K562 (cell line): Measurements from ENCODE around the gene ITGB5. TPM values are rescaled to one million over a fixed set of nuclear protein-coding genes. Genes with fewer than 3 reads are reported as not detected.

Experiments used
- ATF2 ChIP-seq: sonication (generic); formaldehyde crosslinking; IDR thresholded peaks from 2 replicates; pipeline ENCODE4 v1.8.1; 2022; ENCODE audit warnings: missing genetic modification reagents
- CEBPB ChIP-seq: fragments of 450-650 bp; IDR thresholded peaks from 2 replicates; pipeline ENCODE4 v1.6.1; 2016; ENCODE audit warnings: missing genetic modification characterization, missing compliant biosample characterization
- NFIC ChIP-seq: fragments of 450-650 bp; IDR thresholded peaks from 2 replicates; pipeline ENCODE4 v1.6.1; 2017; ENCODE audit warnings: mild to moderate bottlenecking, inconsistent platforms
- NFIX ChIP-seq: fragments of 250-450 bp; sonication (Bioruptor Pico); IDR thresholded peaks from 2 replicates; pipeline ENCODE4 v1.4.0; 2020; ENCODE audit warnings: low read depth, mild to moderate bottlenecking, moderate library complexity
- PHF21A ChIP-seq: fragments of 450-650 bp; IDR thresholded peaks from 2 replicates; pipeline ENCODE4 v1.6.1; 2017; ENCODE audit warnings: low read depth, borderline replicate concordance
- PHF8 ChIP-seq: fragments of 200-600 bp; sonication (generic); IDR thresholded peaks from 2 replicates; pipeline ENCODE4 v1.6.1; 2012; ENCODE audit warnings: mixed run types, mild to moderate bottlenecking, inconsistent platforms, low read length, moderate library complexity, borderline replicate concordance
- RREB1 ChIP-seq: fragments of 250-450 bp; sonication (Bioruptor Pico); IDR thresholded peaks from 2 replicates; pipeline ENCODE4 v1.4.0; 2020
- SMAD4 ChIP-seq: fragments of 250-450 bp; sonication (Bioruptor Pico); conservative IDR thresholded peaks from 2 replicates; pipeline ENCODE4 v1.8.0; 2021; ENCODE audit warnings: inconsistent platforms, mild to moderate bottlenecking, moderate library complexity
- SMARCA4 ChIP-seq: fragments of 450-650 bp; IDR thresholded peaks from 2 replicates; pipeline ENCODE4 v1.6.1; 2016
- ZBTB40 ChIP-seq, 2 experiments: fragments of 450-650 bp in 1 of 2; sonication (generic) in 1 of 2; formaldehyde crosslinking in 1 of 2; IDR thresholded peaks; 2 replicates each; pipeline versions ENCODE4 v1.7.1 to v1.9.0; 2016 to 2022; ENCODE audit warnings: inconsistent platforms in 1 of 2, mild to moderate bottlenecking in 1 of 2, missing genetic modification reagents in 1 of 2
- polyA plus RNA-seq, 8 experiments: library from polyadenylated mRNA; depleted of rRNA in 4 of 8; stranded (reverse) in 5 of 8; unstranded in 3 of 8; fragments of >200 nt; fragmentation: Nextera tagmentation in 2 of 8; fragmentation: Illumina TruSeq in 1 of 8; extraction: Ambion mirVana in 2 of 8; extraction: Trizol in 1 of 8; gene quantifications; 2 replicates each; pipeline versions ENCODE4 v1.2.1 to v1.2.3, GENCODE V29; 2011 to 2014; ENCODE audit warnings: inconsistent platforms in 1 of 8, missing spikeins in 1 of 8
- total RNA-seq, 7 experiments: library from RNA; depleted of rRNA in 6 of 7; stranded (reverse); fragments of >200 nt in 6 of 7; fragmentation: Illumina TruSeq in 2 of 7; extraction: Trizol in 2 of 7; gene quantifications; 2 replicates each; pipeline versions ENCODE4 v1.2.1 to v1.2.3, GENCODE V29; 2011 to 2021; ENCODE audit warnings: low replicate concordance in 1 of 7

ITGB5 gene
- total and polyA plus RNA-seq, 9 of the 15 experiments (the other 6 are each of a cell fraction or from before 2014, with no cell fraction given): 1.7 to 46.8 (median 9.9) TPM

GRCh38 chr3:124730129-124730940, 156.8 kb downstream of the ITGB5 start, which contains the start of gene UMPS (continued):
- TF ChIP-seq ZBTB40 (IDR thresholded peaks at IDR 0.05): peak; percentile 85
- no peak for TF ChIP-seq ZBTB40 (CRISPR knock-in tag; IDR thresholded peaks at IDR 0.05)
- peak; percentile 98 for TF ChIP-seq PHF8
- no peak for TF ChIP-seq CEBPB (tag)
- 0 out of 2 replicates have a peak, but pooled peaks have one; percentile 62 for TF ChIP-seq RREB1 (CRISPR knock-in tag)
- peak; percentile 81; the same call in 1 of the 2 replicates for TF ChIP-seq ATF2 (CRISPR knock-in tag)
- no peak for TF ChIP-seq PHF21A
- no peak for TF ChIP-seq SMARCA4
- TF ChIP-seq NFIC: peak; percentile 46; the same call in 1 of the 2 replicates
- TF ChIP-seq SMAD4 (CRISPR knock-in tag): peak; percentile 42; the same call in 1 of the 2 replicates
- no peak for TF ChIP-seq NFIX (CRISPR knock-in tag)
